Neural cell (in vitro differentiated cells): Measurements from ENCODE around the gene MYO3B.

Source experiments
- CTCF ChIP-seq: fragments of 450-650 bp; IDR thresholded peaks from 2 replicates; pipeline ENCODE4 v1.5.1; 2014; ENCODE audit warnings: antibody characterized with exemption, mild to moderate bottlenecking, moderate library complexity; ENCODE audit not compliant: poor library complexity, severe bottlenecking
- EP300 ChIP-seq: fragments of 450-650 bp; conservative IDR thresholded peaks from 2 replicates; pipeline ENCODE4 v1.6.1; 2014; ENCODE audit warnings: antibody characterized with exemption, mild to moderate bottlenecking, moderate library complexity; ENCODE audit not compliant: poor library complexity, severe bottlenecking
- MXI1 ChIP-seq: fragments of 450-650 bp; conservative IDR thresholded peaks from 2 replicates; pipeline ENCODE4 v1.6.1; 2014; ENCODE audit warnings: antibody characterized with exemption, mild to moderate bottlenecking; ENCODE audit not compliant: poor library complexity, severe bottlenecking
- POLR2AphosphoS5 ChIP-seq: IDR thresholded peaks from 2 replicates; pipeline ENCODE4 v1.6.1; 2012

DNA sequence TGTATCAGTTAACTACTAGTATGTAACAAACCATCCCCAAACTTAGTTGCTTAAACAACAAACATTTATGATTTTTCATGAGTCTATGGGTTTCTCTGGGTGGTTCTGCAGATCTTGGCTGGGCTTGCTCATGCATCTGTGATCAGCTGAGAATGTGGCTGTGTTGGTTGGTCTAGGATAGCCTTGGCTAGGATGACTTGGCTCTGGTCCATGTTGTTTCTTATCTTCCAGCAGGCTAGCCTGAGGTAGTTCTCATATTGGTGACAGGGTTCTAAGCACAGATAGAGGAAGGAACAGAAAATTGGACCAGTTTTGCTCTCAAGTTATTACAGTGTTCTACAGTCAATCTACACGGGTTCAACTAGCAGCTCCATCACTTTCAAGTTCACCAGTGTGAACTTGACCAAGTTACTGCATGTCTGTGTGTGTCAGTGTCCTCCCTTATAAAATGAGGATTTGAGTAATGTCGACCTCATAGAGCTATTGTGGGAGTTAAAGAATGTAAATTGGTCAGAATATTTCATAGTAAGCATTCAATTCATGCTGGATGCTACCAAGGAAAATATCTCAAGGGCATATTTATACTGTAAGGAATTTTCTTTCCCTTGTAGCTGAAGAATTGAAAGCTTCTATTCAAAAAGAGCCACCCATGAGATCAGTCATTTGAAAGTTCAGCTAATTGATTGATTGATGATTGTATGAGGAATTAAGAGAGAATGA is 65.3 kb downstream of the MYO3B start:
- TF ChIP-seq POLR2AphosphoS5 (no peak), MXI1 (no peak), CTCF (no peak), EP300 (no peak)
